A549 treated with AZD2906 at 1 μM for 4 hours (cell line): ENCODE measurements around the gene TNFSF13B. TPM values are rescaled to one million over a fixed set of nuclear protein-coding genes. Genes with fewer than 3 reads are reported as not detected.

Experiments used
- total RNA-seq: library from RNA; stranded (reverse); fragments of 200-300 nt; extraction: Qiagen RNA extraction; gene quantifications from 5 replicates; pipeline ENCODE4 v1.2.3, GENCODE V29; 2022

TNFSF13B gene
- total RNA-seq: 0.05 to 0.41 TPM (median 0.17 TPM) in 5 replicates

DNA sequence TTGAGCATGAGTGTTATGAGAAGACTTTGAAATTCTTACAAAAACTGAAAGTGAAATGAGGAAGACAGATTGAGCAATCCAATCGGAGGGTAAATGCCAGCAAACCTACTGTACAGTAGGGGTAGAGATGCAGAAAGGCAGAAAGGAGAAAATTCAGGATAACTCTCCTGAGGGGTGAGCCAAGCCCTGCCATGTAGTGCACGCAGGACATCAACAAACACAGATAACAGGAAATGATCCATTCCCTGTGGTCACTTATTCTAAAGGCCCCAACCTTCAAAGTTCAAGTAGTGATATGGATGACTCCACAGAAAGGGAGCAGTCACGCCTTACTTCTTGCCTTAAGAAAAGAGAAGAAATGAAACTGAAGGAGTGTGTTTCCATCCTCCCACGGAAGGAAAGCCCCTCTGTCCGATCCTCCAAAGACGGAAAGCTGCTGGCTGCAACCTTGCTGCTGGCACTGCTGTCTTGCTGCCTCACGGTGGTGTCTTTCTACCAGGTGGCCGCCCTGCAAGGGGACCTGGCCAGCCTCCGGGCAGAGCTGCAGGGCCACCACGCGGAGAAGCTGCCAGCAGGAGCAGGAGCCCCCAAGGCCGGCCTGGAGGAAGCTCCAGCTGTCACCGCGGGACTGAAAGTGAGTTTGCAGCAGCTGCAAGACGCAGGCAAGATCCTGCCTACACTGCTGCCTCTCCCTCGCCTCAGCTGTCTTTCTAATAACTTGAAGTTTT lies at the start of gene TNFSF13B:
TNFSF13B (plus strand) TSS at position 118 of the 728 bp plus-strand sequence; CDS start at position 296, 178 bp downstream.

Other genes starting within 250 kb of the TNFSF13B start
- 3.4 to 4.7 TPM (median 4.0 TPM) in 5 replicates for gene LIG4, start 54.2 kb upstream of the TNFSF13B start, total RNA-seq
- 4.0 to 5.2 TPM (median 5.0 TPM) in 5 replicates for gene ABHD13, start 51.3 kb upstream of the TNFSF13B start, total RNA-seq